Gastrocnemius medialis (tissue), 4 donors: ENCODE measurements around the gene SLC6A6.

ENCODE experiments used
- CTCF ChIP-seq, 5 experiments: fragments of 450-650 bp in 3 of 5; fragments of 200-600 bp in 2 of 5; sonication (generic) in 2 of 5; IDR thresholded peaks in 4 of 5; conservative IDR thresholded peaks in 1 of 5; 1 replicate in 4 of 5; 2 replicates in 1 of 5; pipeline ENCODE4 v1.5.1; 2016 to 2019; ENCODE audit warnings: antibody characterized with exemption in 5 of 5, mild to moderate bottlenecking in 3 of 5, moderate library complexity in 3 of 5
- POLR2A ChIP-seq, 2 donors: fragments of 450-650 bp; IDR thresholded peaks; one replicate each; pipeline ENCODE4 v1.6.1; 2017; ENCODE audit warnings: antibody characterized with exemption in 2 of 2, mild to moderate bottlenecking in 2 of 2, moderate library complexity in 2 of 2

- TF ChIP-seq CTCF (IDR thresholded peaks at IDR 0.05 in 4 of 5, conservative IDR thresholded peaks at IDR 0.05 in 1 of 5): no peak
- no peak for TF ChIP-seq POLR2A (IDR thresholded peaks at IDR 0.05)
These were observed 75.0 kb downstream of the SLC6A6 start for GRCh38 chr3:14477311-14477935.
